Choroid plexus epithelial cell (primary cell): ENCODE measurements around the gene COL7A1.
A peak's percentile ranks its signal among the peaks of the same experiment; 100 is the strongest.

Experiments used
- DNase-seq: peaks from one replicate; pipeline ENCODE4 v3.0.0-alpha.2; 2010; ENCODE audit warnings: low read depth
- H3K4me3 ChIP-seq: 2 replicates; pipeline ENCODE4 v1.5.1; 2011; ENCODE audit warnings: low read depth, mild to moderate bottlenecking, control low read depth, low read length, moderate library complexity
- CTCF ChIP-seq: conservative IDR thresholded peaks from 2 replicates; pipeline ENCODE4 v1.5.1; 2011; ENCODE audit warnings: low read depth, mild to moderate bottlenecking, control low read depth, inconsistent platforms, low read length, moderate library complexity

COL7A1 gene

GRCh38 chr3:48601622-48601994 is 6.5 kb upstream of the COL7A1 start:
- TF ChIP-seq CTCF, result no peak
- H3K4me3 ChIP-seq, result no peak overlapping the region
- DNase-seq, result no peak

- TF ChIP-seq CTCF, result no peak
- DNase-seq, result no peak
- no peak overlapping the region for H3K4me3 ChIP-seq
Observed at GRCh38 chr3:48600711-48601621, 5.8 kb upstream of the COL7A1 start.

GRCh38 chr3:48599509-48600285 is 4.6 kb upstream of the COL7A1 start:
- no peak for TF ChIP-seq CTCF
- no peak for DNase-seq
- no peak overlapping the region for H3K4me3 ChIP-seq

GRCh38 chr3:48599077-48599501 is 4.0 kb upstream of the COL7A1 start:
- TF ChIP-seq CTCF, result no peak
- no peak for DNase-seq
- no peak overlapping the region for H3K4me3 ChIP-seq

- DNase-seq, result peak; percentile 92
- H3K4me3 ChIP-seq, result no peak overlapping the region
- no peak for TF ChIP-seq CTCF
Observed at GRCh38 chr3:48598323-48599076, 3.4 kb upstream of the COL7A1 start.

- no peak for TF ChIP-seq CTCF
- no peak overlapping the region for H3K4me3 ChIP-seq
- no peak for DNase-seq
Observed at GRCh38 chr3:48597408-48597800, 2.3 kb upstream of the COL7A1 start.
